K562 (cell line): Measurements from ENCODE around the gene FAM200B. TPM values are rescaled to one million over a fixed set of nuclear protein-coding genes. Genes with fewer than 3 reads are reported as not detected.

Source experiments
- ATAC-seq: fragments of 200-7000 bp; cut with Tn5 transposase; 3 replicates; pipeline ENCODE4 v1.9.1; 2020; ENCODE audit warnings: moderate library complexity
- BruUV-seq: library from RNA; stranded (reverse); fragments of 400-500 nt; replicated peaks from 2 replicates; lab custom pipeline; 2021; lab: Mats Ljungman, UMichigan
- CTCF ChIA-PET: fragments of 300-600 bp; formaldehyde crosslinking; extraction: SDS; loops from one replicate; lab custom pipeline; 2021; ENCODE audit warnings: low intra/inter-chr PET ratio; lab: Yijun Ruan, JAX
- POLR2A ChIA-PET: fragments of 300-600, 350-650 bp; sonication (Branson Sonifier 250); formaldehyde crosslinking; extraction: SDS; loops from one replicate; lab custom pipeline; 2021; ENCODE audit warnings: antibody characterized with exemption, inconsistent platforms; lab: Yijun Ruan, JAX
- DNase-seq, 4 experiments: peaks; one replicate each; pipeline versions ENCODE4 v3.0.0 to v3.0.0-alpha.2; 2011 to 2018; ENCODE audit warnings: low spot score in 3 of 4, mixed read lengths in 3 of 4; ENCODE audit errors: extremely low read depth in 1 of 4
- FAIRE-seq: peaks from 2 replicates; lab custom pipeline; 2011; peaks lifted over from hg19 to GRCh38; lab: Jason Lieb, UNC
- H2AFZ ChIP-seq: 2 replicates; pipeline ENCODE4 v1.6.0; 2011; ENCODE audit warnings: low read depth, low read length, control low read depth, inconsistent platforms
- H3K27ac ChIP-seq: fragments of 200-600 bp; 3 replicates; pipeline ENCODE4 v1.8.0; 2011; ENCODE audit warnings: low read depth, mild to moderate bottlenecking, control low read depth, inconsistent platforms, low read length, moderate library complexity, mixed read lengths; ENCODE audit errors: extremely low read depth
- H3K27me3 ChIP-seq, 2 experiments: fragments of 300-600 bp in 1 of 2; 2 replicates in 1 of 2; 3 replicates in 1 of 2; pipeline versions ENCODE4 v1.6.0 to v1.8.0; 2011; ENCODE audit warnings: inconsistent platforms in 2 of 2, low read length in 2 of 2, mild to moderate bottlenecking in 1 of 2, mixed read lengths in 1 of 2, moderate library complexity in 1 of 2; ENCODE audit not compliant: control insufficient read depth in 2 of 2, insufficient read depth in 2 of 2
- H3K36me3 ChIP-seq: fragments of 300-600 bp; 3 replicates; pipeline ENCODE4 v1.8.0; 2011; ENCODE audit warnings: mild to moderate bottlenecking, low read length, inconsistent platforms; ENCODE audit not compliant: control insufficient read depth, insufficient read depth
- H3K4me1 ChIP-seq, 2 experiments: fragments of 200-600 bp in 1 of 2; replicated peaks in 1 of 2; 2 replicates in 1 of 2; 3 replicates in 1 of 2; pipeline versions ENCODE4 v1.5.1 to v1.8.0; 2011; ENCODE audit warnings: inconsistent platforms in 2 of 2, low read length in 2 of 2, mild to moderate bottlenecking in 1 of 2, mixed read lengths in 1 of 2, moderate library complexity in 1 of 2; ENCODE audit not compliant: control insufficient read depth in 2 of 2, insufficient read depth in 2 of 2
- H3K4me2 ChIP-seq: 2 replicates; pipeline ENCODE4 v1.6.1; 2011; ENCODE audit warnings: low read length, control low read depth, inconsistent platforms, mixed read lengths; ENCODE audit not compliant: insufficient read depth
- H3K4me3 ChIP-seq: fragments of 200-600 bp; sonication (generic), shearing (Covaris generic); 2 replicates; pipeline ENCODE4 v1.5.1; 2016; ENCODE audit warnings: control low read depth, inconsistent platforms
- H3K79me2 ChIP-seq: fragments of 200-600 bp; 3 replicates; pipeline ENCODE4 v1.8.0; 2011; ENCODE audit warnings: low read length, inconsistent platforms; ENCODE audit not compliant: control insufficient read depth, insufficient read depth
- H3K9ac ChIP-seq, 2 experiments: 2 replicates each; pipeline versions ENCODE4 v1.6.0 to v1.6.1; 2011; ENCODE audit warnings: low read depth in 2 of 2, low read length in 2 of 2, control low read depth in 1 of 2, inconsistent platforms in 1 of 2, mild to moderate bottlenecking in 1 of 2, mixed read lengths in 1 of 2; ENCODE audit not compliant: insufficient read depth in 1 of 2
- H3K9me1 ChIP-seq: one replicate; pipeline ENCODE4 v1.6.0; 2011; ENCODE audit warnings: inconsistent platforms, mild to moderate bottlenecking, low read length, moderate library complexity; ENCODE audit not compliant: control insufficient read depth, insufficient read depth
- H3K9me3 ChIP-seq: replicated peaks from 2 replicates; pipeline ENCODE4 v1.5.1; 2011; ENCODE audit warnings: low read depth, low read length, inconsistent platforms; ENCODE audit not compliant: control insufficient read depth, insufficient read depth
- H4K20me1 ChIP-seq: replicated peaks from 2 replicates; pipeline ENCODE4 v1.6.1; 2011; ENCODE audit warnings: low read length, inconsistent platforms, mixed read lengths; ENCODE audit not compliant: control insufficient read depth, insufficient read depth
- ATF7 ChIP-seq: fragments of 450-650 bp; IDR thresholded peaks from 2 replicates; pipeline ENCODE4 v1.7.1; 2014; ENCODE audit warnings: mild to moderate bottlenecking, moderate library complexity
- BRD9 ChIP-seq: fragments of 450-650 bp; IDR thresholded peaks from 2 replicates; pipeline ENCODE4 v1.6.1; 2018; ENCODE audit warnings: low read depth; ENCODE audit not compliant: partially characterized antibody
- CBFA2T3 ChIP-seq: fragments of 450-650 bp; IDR thresholded peaks from 2 replicates; pipeline ENCODE4 v1.6.1; 2017
- CXXC5 ChIP-seq: fragments of 250-450 bp; sonication (Bioruptor Pico); IDR thresholded peaks from 2 replicates; pipeline ENCODE4 v1.8.0; 2022; ENCODE audit warnings: inconsistent platforms, mild to moderate bottlenecking, moderate library complexity
- DIDO1 ChIP-seq: fragments of 450-650 bp; IDR thresholded peaks from 2 replicates; pipeline ENCODE4 v1.6.1; 2016; ENCODE audit warnings: low read depth, missing biosample characterization, missing genetic modification characterization
- GATA2 ChIP-seq: sonication (generic); formaldehyde crosslinking; IDR thresholded peaks from 2 replicates; pipeline ENCODE4 v1.4.0; 2020; ENCODE audit warnings: mild to moderate bottlenecking, missing genetic modification reagents
- HOXB6 ChIP-seq: fragments of 250-450 bp; sonication (Bioruptor Pico); IDR thresholded peaks from 2 replicates; pipeline ENCODE4 v1.5.1; 2022; ENCODE audit warnings: mild to moderate bottlenecking, borderline replicate concordance
- LARP7 ChIP-seq: fragments of 450-650 bp; IDR thresholded peaks from 2 replicates; pipeline ENCODE4 v1.6.1; 2016
- MNT ChIP-seq, 2 experiments: fragments of 450-650 bp; conservative IDR thresholded peaks; 2 replicates each; pipeline ENCODE4 v1.6.1; 2017; ENCODE audit warnings: mild to moderate bottlenecking in 2 of 2, moderate library complexity in 2 of 2
- NFIC ChIP-seq: fragments of 450-650 bp; IDR thresholded peaks from 2 replicates; pipeline ENCODE4 v1.6.1; 2017; ENCODE audit warnings: mild to moderate bottlenecking, inconsistent platforms
- POLR2H ChIP-seq: IDR thresholded peaks from 2 replicates; pipeline ENCODE4 v1.6.1; 2016; ENCODE audit warnings: missing genetic modification characterization, low read depth, mild to moderate bottlenecking, control low read depth, missing compliant biosample characterization, moderate library complexity
- SIN3A ChIP-seq, 2 experiments: fragments of 150-350 bp in 1 of 2; IDR thresholded peaks; 2 replicates each; pipeline ENCODE4 v1.6.1; 2011 to 2016; ENCODE audit warnings: borderline replicate concordance in 2 of 2, low read depth in 2 of 2, low read length in 2 of 2, mild to moderate bottlenecking in 2 of 2, moderate library complexity in 2 of 2; ENCODE audit not compliant: control insufficient read depth in 1 of 2
- TSC22D4 ChIP-seq: fragments of 450-650 bp; IDR thresholded peaks from 2 replicates; pipeline ENCODE4 v1.6.1; 2016; ENCODE audit warnings: missing genetic modification characterization, missing biosample characterization, control low read depth
- ZBTB49 ChIP-seq: sonication (generic); formaldehyde crosslinking; IDR thresholded peaks from 2 replicates; pipeline ENCODE4 v1.8.0; 2022; ENCODE audit warnings: missing genetic modification reagents, mild to moderate bottlenecking, borderline replicate concordance
- ZFX ChIP-seq: sonication (generic); formaldehyde crosslinking; IDR thresholded peaks from 2 replicates; pipeline ENCODE4 v1.8.0; 2022; ENCODE audit warnings: mild to moderate bottlenecking, missing genetic modification reagents, moderate library complexity
- ZNF140 ChIP-seq: fragments of 250-450 bp; sonication (Bioruptor Pico); IDR thresholded peaks from 2 replicates; pipeline ENCODE4 v1.8.0; 2021; ENCODE audit warnings: moderate library complexity, mild to moderate bottlenecking, inconsistent platforms
- ZNF695 ChIP-seq: fragments of 450-650 bp; formaldehyde crosslinking; IDR thresholded peaks from 2 replicates; pipeline ENCODE4 v1.4.0; 2020; ENCODE audit warnings: mild to moderate bottlenecking, moderate library complexity
- WGBS: fragments of 100-300 bp; shearing (Covaris generic); methylation state at CpG from one replicate; pipeline ENCODE4 v1.1.6; 2016; ENCODE audit warnings: low coverage, mixed read lengths; ENCODE audit not compliant: insufficient coverage; ENCODE audit errors: missing lambda C conversion rate; 5-methylcytosine and 5-hydroxymethylcytosine counted together
- in situ Hi-C: fragments of 300-500 bp; cut with MboI; formaldehyde crosslinking; loops from 4 replicates; pipeline ENCODE4 v1.15.0; 2018; ENCODE audit warnings: inconsistent platforms, mixed read lengths
- intact Hi-C: fragments of 100-400 bp; cut with micrococcal nuclease; formaldehyde crosslinking; loops from 2 replicates; pipeline ENCODE4 v1.14.2; 2022
- polyA plus RNA-seq, 8 experiments: library from polyadenylated mRNA; depleted of rRNA in 4 of 8; stranded (reverse) in 5 of 8; unstranded in 3 of 8; fragments of >200 nt; fragmentation: Nextera tagmentation in 2 of 8; fragmentation: Illumina TruSeq in 1 of 8; extraction: Ambion mirVana in 2 of 8; extraction: Trizol in 1 of 8; gene quantifications; 2 replicates each; pipeline versions ENCODE4 v1.2.1 to v1.2.3, GENCODE V29; 2011 to 2014; ENCODE audit warnings: inconsistent platforms in 1 of 8, missing spikeins in 1 of 8
- total RNA-seq, 7 experiments: library from RNA; depleted of rRNA in 6 of 7; stranded (reverse); fragments of >200 nt in 6 of 7; fragmentation: Illumina TruSeq in 2 of 7; extraction: Trizol in 2 of 7; gene quantifications; 2 replicates each; pipeline versions ENCODE4 v1.2.1 to v1.2.3, GENCODE V29; 2011 to 2021; ENCODE audit warnings: low replicate concordance in 1 of 7

Gene FAM200B
- total and polyA plus RNA-seq, 9 of the 15 experiments (the other 6 are each of a cell fraction or from before 2014, with no cell fraction given) = 17.4 to 48.0 (median 25.5) TPM

- TF ChIP-seq ZBTB49 (CRISPR knock-in tag) = no peak
- peak; percentile 90 to 92; a peak in 2 of 4 replicates for TF ChIP-seq SIN3A (IDR thresholded peaks at IDR 0.05; ENCODE audit: borderline replicate concordance in 2 of 2, control insufficient read depth in 1 of 2, low read depth in 2 of 2, low read length in 2 of 2)
- TF ChIP-seq DIDO1 (tag) = no peak
- TF ChIP-seq TSC22D4 = no peak
Observed at GRCh38 chr4:15681372-15682241, at the start of gene FAM200B (continued).

- no peaks in the 10 kb centered on the region for H3K9me1 ChIP-seq
- no peaks in the 10 kb centered on the region for H3K27me3 ChIP-seq
- H3K9me3 ChIP-seq = no peaks in the 10 kb centered on the region
- in situ Hi-C loops (no loop called here), intact Hi-C loops (no loop called here)
- BruUV-seq = no TSS peak
- no peak overlapping the region for H3K27ac ChIP-seq
- ATAC-seq (no peak), DNase-seq (no peak), FAIRE-seq (peak; percentile 46)
- H3K4me2 ChIP-seq = no peak overlapping the region
- CTCF ChIA-PET = no interaction called here
- H2AFZ ChIP-seq = no peak overlapping the region
- H3K4me1 ChIP-seq = no peaks in the 10 kb centered on the region
- POLR2A ChIA-PET = no interaction called here
- H3K79me2 ChIP-seq = 0 out of 3 replicates have a peak, but pooled peaks cover 3% of the 10 kb centered on the region
- H4K20me1 ChIP-seq = no peaks in the 10 kb centered on the region
- no peak overlapping the region for H3K9ac ChIP-seq
- no peak overlapping the region for H3K4me3 ChIP-seq
- H3K36me3 ChIP-seq = peaks cover 58% of the 10 kb centered on the region; the same call in 2 of the 3 replicates
- 100% methylated on average over 1 of the region's 1 CpG for WGBS
- TF ChIP-seq ZNF140 (no peak), CXXC5 (no peak), MNT (conservative IDR thresholded peaks at IDR 0.05) (no peak), POLR2H (no peak), NFIC (no peak), HOXB6 (no peak), BRD9 (no peak), ATF7 (no peak), GATA2 (CRISPR knock-in tag) (no peak), ZNF695 (CRISPR knock-in tag) (no peak), LARP7 (no peak), CBFA2T3 (no peak), ZFX (CRISPR knock-in tag) (no peak)
Observed at GRCh38 chr4:15636818-15637217, 44.8 kb upstream of the FAM200B start.
